HPDE6-E6E7 (cell line): ENCODE results near the gene ETV3.

Experiments
- DNase-seq: peaks from one replicate; pipeline ENCODE4 v3.0.0; 2011; ENCODE audit warnings: missing footprints; ENCODE audit errors: extremely low spot score

The ETV3 gene

GRCh38 chr1:157091668-157092273 is 46.4 kb downstream of the ETV3 start:
- no peak for DNase-seq

DNA sequence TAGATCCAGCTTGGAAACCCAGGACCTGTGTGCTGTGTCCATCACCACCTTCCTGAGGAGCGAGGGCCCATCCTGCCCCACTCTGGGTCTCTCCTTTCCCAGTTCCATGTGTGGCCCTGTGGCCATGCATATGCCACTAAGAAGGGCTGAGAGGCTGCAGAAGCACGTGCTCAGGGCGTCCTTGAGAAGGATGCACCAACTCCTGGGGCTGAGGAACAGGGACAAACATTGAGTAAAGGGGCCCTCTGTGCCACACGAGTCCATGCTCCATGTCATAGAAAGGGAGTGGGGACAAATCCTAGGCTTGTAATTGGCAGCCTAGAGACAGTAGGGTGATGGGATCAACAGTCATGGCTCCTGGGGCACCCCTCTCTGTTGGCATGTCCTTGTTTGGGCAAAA is 47.0 kb downstream of the ETV3 start:
- DNase-seq = no peak

GRCh38 chr1:157090771-157091170 is 47.4 kb downstream of the ETV3 start:
- no peak for DNase-seq

DNA sequence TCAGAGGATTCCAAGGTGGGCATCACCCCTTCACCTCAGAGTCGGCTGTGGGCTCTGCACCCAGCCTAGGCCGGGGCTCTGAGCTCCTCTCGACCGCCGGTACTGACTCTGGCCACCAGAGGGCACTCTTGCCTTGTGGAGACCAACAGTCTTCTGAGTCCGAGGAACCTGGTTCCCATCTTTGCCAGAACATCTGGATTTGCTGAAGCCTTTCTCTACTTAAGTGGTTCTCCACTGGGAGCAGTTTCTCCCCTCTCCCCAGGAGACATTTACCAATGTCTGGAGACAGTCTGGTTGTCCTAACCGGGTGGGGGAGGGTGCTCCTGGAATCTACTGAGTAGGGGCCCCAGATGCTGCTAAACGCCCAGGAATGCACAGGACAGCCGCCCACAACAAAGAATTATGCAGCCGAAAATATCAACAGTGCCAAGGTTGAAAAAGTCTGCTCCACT is 48.0 kb downstream of the ETV3 start:
- DNase-seq = peak; percentile 80

- no peak for DNase-seq
These were observed 48.4 kb downstream of the ETV3 start for GRCh38 chr1:157089789-157090188.

DNA sequence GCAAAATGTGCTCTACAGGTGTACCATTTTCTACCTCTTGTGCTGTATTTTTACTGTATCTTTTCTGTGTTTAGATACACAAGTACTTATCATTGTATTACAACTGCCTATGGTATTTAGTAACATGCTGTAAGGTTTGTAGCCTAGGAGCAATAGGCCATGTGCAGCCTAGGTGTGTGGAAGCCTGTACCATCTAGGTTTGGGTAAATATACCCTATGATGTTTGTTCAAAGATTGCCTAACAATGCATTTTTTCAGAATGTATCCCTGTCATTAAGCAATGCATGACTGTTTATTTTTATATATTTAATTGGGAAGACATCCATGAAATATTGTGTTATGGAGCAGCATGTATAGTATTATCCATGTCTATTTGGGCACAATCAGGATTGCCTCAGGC is 49.6 kb downstream of the ETV3 start:
- no peak for DNase-seq

GRCh38 chr1:157087030-157087429 is 51.2 kb downstream of the ETV3 start:
- DNase-seq = no peak

DNA sequence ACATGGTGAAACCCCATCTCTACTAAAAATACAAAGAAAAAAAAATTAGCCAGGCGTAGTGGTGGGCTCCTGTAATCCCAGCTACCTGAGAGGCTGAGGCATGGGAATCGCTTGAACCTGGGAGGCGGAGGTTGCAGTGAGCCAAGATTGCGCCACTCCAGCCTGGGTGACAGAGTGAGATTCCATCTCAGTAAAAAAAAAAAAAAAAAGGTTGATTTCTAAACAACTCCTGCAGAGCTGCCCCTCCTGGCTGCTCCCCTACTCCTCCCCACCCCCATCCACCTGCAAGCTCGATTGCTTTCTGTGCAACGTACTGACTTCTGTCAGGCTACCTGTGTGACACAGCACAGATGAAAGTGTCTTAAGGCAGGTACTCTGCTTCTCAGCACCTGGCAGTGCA is 51.9 kb downstream of the ETV3 start:
- no peak for DNase-seq

- no peak for DNase-seq
These were observed 52.8 kb downstream of the ETV3 start for GRCh38 chr1:157085421-157085820.

- no peak for DNase-seq
These were observed 53.5 kb downstream of the ETV3 start for GRCh38 chr1:157084720-157085119.

DNA sequence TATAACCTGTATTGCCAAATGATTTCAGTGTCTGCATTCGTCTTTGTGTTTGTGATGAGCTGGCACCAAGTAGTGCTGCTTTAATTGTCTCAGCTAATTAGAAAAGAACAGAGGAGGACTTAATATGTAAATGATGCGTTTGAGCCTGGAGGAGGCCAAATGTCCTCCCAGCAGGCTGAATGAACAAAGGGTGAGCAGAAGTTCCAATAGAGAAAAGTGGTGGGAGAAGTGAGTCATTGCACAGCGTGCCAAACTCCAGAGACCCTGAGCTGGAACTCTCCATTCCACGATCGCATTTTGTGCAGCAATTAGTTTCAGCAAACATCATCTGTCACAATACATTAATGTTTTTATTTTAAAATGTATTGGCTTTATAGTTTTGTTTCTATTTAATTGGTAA is 56.5 kb downstream of the ETV3 start:
- DNase-seq = no peak

- DNase-seq = no peak
These were observed 57.5 kb downstream of the ETV3 start for GRCh38 chr1:157080714-157081113.

GRCh38 chr1:157077394-157077793 is 60.8 kb downstream of the ETV3 start:
- no peak for DNase-seq

GRCh38 chr1:157073944-157074685 is 64.1 kb downstream of the ETV3 start:
- DNase-seq = peak; percentile 42
